ENCODE results near the gene PCDHGB1.
"Not testable (repeated sequence)": the region's sequence is repeated elsewhere in the genome, so short reads cannot be mapped to it uniquely, and the experiment has no call there.

The PCDHGB1 gene

DNA sequence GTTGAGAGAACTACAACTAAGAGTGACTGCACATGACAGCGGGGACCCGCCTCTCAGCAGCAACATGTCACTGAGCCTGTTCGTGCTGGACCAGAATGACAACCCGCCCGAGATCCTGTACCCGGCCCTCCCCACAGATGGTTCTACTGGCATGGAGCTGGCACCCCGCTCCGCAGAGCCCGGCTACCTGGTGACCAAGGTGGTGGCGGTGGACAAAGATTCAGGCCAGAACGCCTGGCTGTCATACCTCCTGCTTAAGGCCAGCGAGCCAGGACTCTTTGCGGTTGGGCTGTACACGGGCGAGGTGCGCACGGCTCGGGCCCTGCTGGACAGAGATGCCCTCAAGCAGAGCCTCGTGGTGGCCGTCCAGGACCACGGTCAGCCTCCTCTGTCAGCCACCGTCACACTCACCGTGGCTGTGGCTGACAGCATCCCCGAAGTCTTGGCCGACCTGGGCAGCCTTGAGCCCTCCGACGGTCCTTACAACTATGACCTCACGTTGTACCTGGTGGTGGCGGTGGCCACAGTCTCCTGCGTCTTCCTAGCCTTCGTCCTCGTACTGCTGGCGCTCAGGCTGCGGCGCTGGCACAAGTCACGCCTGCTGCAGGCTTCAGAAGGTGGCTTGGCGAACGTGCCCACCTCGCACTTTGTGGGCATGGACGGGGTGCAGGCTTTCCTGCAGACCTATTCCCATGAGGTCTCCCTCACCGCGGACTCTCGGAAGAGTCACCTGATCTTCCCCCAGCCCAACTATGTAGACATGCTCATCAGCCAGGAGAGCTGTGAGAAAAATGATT lies 34.8 kb downstream of the PCDHGB1 start:
- no peak for FAIRE-seq

- not testable (repeated sequence) for FAIRE-seq
Observed at GRCh38 chr5:141387557-141388311, 37.8 kb downstream of the PCDHGB1 start, which contains the start of gene PCDHGB4. Gene PCDHGB4 (plus strand): TSS chr5:141387698. CDS start chr5:141387885, 187 bp downstream.

- FAIRE-seq = no peak
Observed at GRCh38 chr5:141388661-141389060, 38.8 kb downstream of the PCDHGB1 start.

DNA sequence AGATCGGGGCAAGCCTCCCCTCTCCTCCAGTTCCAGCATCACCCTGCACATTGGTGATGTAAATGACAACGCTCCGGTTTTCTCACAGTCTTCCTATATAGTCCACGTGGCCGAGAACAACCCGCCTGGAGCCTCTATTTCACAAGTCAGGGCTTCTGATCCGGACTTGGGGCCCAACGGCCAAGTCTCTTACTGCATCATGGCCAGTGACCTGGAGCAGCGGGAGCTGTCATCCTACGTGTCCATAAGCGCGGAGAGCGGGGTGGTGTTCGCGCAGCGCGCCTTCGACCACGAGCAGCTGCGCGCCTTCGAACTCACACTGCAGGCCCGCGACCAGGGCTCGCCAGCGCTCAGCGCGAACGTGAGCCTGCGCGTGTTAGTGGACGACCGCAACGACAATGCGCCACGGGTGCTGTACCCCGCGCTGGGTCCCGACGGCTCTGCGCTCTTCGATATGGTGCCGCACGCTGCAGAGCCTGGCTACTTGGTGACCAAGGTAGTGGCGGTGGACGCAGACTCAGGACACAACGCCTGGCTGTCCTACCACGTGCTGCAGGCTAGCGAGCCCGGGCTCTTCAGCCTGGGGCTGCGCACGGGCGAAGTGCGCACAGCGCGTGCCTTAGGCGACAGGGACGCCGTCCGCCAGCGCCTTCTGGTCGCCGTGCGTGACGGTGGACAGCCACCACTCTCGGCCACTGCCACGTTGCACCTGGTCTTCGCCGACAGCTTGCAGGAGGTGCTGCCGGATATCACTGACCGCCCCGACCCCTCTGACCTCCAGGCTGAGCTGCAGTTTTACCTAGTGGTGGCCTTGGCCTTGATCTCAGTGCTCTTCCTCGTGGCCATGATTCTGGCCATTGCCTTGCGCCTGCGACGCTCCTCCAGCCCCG lies 39.5 kb downstream of the PCDHGB1 start:
- no peak for FAIRE-seq

- no peak for FAIRE-seq
Observed at GRCh38 chr5:141392429-141393198, 42.7 kb downstream of the PCDHGB1 start, which contains the start of gene PCDHGA8. Gene PCDHGA8 (plus strand): TSS chr5:141392633. CDS start chr5:141392814, 181 bp downstream.

GRCh38 chr5:141393267-141393666 lies 43.4 kb downstream of the PCDHGB1 start:
- FAIRE-seq = no peak

- FAIRE-seq = not testable (repeated sequence)
Observed at GRCh38 chr5:141394401-141395187, 44.7 kb downstream of the PCDHGB1 start.

GRCh38 chr5:141397756-141398551 lies 48.1 kb downstream of the PCDHGB1 start, which contains the start of gene PCDHGB5:
Gene PCDHGB5 (plus strand): TSS chr5:141397947. CDS start chr5:141398128, 181 bp downstream.
- not testable (repeated sequence) for FAIRE-seq

DNA sequence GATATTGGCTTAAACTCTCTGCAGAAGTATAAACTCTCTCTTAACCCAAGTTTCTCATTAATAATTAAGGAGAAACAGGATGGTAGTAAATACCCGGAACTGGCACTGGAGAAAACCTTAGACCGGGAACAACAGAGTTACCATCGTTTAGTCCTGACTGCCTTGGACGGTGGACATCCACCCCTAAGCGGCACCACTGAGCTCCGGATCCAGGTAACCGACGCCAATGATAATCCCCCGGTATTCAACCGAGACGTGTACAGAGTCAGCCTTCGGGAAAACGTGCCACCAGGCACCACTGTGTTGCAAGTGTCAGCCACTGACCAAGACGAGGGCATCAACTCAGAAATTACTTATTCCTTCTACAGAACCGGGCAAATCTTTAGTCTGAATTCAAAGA lies 48.7 kb downstream of the PCDHGB1 start:
- no peak for FAIRE-seq

- no peak for FAIRE-seq
Observed at GRCh38 chr5:141399555-141400258, 49.8 kb downstream of the PCDHGB1 start.

All from colon (tissue), 2 donors.